ENCODE data around the gene ACP1. TPM values are rescaled to one million over a fixed set of nuclear protein-coding genes. Genes with fewer than 3 reads are reported as not detected.

Gene ACP1
- total RNA-seq, 1 donor from 2014 or later: 124 TPM

DNA sequence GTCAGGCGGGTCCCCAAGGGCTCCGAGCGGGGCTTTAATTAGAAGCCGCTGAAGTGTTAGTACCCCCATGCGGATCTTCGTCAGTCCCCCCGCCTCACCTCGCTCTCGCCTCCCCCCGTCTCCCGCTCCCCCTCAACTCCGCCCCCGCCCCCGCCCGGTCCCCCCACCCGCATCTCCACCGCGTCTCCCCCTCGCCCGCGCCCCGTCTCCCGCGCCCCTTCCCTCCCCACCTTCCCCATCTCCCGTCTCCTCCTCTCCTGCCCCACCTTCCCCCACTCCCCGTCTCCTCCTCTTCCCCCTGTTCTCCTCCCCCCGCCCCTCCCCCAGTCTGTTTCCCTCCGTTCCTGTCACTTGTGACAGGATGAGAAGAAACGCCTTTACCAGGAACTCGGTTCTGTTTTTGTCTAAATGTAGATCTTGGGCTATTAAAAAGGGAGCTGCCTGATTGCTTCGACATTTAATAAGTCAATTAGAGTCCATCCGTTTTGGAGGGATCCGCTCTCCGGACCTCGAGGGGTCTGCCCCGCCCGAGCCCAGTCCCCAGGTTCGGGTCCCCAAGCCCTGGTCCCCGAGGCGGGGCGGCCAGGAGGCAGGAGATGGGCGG lies 24.1 kb downstream of the ACP1 start:
- no peak for DNase-seq (ENCODE audit: extremely low spot score, unreplicated experiment)
- H3K4me1 Mint-ChIP-seq (ENCODE audit: unreplicated experiment): no peaks in the 10 kb centered on the region
- H3K9me3 Mint-ChIP-seq: no peaks in the 10 kb centered on the region
- H3K27ac Mint-ChIP-seq: no peak overlapping the region
- peaks cover 57% of the 10 kb centered on the region for H3K27me3 Mint-ChIP-seq
- TF ChIP-seq, protein P1, sequence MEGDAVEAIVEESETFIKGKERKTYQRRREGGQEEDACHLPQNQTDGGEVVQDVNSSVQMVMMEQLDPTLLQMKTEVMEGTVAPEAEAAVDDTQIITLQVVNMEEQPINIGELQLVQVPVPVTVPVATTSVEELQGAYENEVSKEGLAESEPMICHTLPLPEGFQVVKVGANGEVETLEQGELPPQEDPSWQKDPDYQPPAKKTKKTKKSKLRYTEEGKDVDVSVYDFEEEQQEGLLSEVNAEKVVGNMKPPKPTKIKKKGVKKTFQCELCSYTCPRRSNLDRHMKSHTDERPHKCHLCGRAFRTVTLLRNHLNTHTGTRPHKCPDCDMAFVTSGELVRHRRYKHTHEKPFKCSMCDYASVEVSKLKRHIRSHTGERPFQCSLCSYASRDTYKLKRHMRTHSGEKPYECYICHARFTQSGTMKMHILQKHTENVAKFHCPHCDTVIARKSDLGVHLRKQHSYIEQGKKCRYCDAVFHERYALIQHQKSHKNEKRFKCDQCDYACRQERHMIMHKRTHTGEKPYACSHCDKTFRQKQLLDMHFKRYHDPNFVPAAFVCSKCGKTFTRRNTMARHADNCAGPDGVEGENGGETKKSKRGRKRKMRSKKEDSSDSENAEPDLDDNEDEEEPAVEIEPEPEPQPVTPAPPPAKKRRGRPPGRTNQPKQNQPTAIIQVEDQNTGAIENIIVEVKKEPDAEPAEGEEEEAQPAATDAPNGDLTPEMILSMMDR (conservative IDR thresholded peaks at IDR 0.05): no peak
- H3K36me3 Mint-ChIP-seq: peaks cover 6% of the 10 kb centered on the region
- H3K4me3 Mint-ChIP-seq: peak overlapping the region; percentile 57

DNA sequence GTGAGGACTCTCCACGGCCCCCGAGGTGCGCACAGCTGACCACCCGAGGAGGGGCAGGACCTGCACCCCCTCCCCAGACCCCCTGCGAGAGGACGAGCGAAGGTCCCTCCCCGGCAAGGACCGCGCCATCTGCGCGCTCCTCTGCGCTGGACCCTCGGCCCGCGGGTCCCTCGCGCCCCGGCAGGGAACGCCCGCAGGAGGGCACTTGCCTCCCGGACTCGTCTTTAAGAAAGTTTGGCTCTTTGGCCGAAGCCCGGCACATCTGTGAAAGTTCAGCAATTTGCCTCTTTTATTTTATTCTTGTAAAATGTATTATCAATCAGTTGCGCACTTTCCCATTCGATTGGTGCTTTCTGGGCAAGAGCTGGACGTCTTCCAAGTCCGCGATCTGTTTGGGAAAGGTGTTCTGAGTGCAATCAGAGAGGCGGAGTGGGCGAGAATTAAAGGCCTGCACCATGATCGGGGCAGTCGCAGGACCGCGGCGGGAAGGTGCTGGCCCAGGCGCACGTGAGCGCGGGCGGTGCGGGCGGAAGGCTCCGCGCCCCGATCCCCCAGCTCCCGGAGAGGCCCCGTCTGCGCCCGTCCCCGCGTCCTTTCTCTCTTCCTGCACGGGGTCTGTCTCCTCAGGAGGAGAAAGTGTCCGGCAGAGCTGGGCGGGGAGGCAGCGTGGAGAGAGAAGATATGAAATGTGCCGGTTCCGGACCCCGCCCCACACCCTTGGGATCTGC lies 24.8 kb downstream of the ACP1 start:
- H3K4me1 Mint-ChIP-seq (ENCODE audit: unreplicated experiment): no peaks in the 10 kb centered on the region
- no peak for DNase-seq (ENCODE audit: extremely low spot score, unreplicated experiment)
- no peaks in the 10 kb centered on the region for H3K9me3 Mint-ChIP-seq
- TF ChIP-seq, protein P1 (conservative IDR thresholded peaks at IDR 0.05): no peak
- H3K27ac Mint-ChIP-seq: peak overlapping the region; percentile 81
- H3K27me3 Mint-ChIP-seq: peaks cover 56% of the 10 kb centered on the region
- H3K36me3 Mint-ChIP-seq: peaks cover 6% of the 10 kb centered on the region
- H3K4me3 Mint-ChIP-seq: peak overlapping the region; percentile 92

DNA sequence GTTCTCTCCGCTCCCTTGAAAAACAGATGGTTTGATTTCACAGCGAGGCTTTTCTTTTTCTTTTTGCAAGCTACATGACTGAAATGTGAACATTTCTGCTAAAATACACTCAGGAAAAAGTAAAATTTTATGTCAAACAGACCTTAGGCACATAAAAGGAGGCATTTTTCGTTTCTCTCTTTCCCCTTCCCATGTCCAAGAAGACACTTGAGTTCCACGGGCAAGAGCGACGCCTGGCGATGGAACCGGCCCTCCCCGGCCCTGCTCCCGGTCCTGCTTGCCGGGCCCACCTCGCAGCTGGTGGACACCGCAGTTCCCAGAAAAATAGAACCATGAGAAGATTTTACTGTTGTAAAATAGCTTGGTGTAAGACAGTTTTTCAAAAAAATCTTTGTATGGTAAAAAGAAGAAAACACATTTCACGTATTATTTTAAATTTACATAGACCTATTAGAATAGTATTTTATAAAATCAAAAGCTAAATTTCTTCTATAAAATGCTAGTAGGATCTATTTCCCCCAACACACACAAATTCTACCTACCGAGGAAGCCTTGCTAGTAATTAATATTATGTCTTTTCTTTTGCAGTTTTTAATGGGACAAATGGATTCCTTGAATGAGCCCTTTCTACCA lies 25.5 kb downstream of the ACP1 start:
- peaks cover 6% of the 10 kb centered on the region for H3K36me3 Mint-ChIP-seq
- TF ChIP-seq, protein P1 (conservative IDR thresholded peaks at IDR 0.05): peak; percentile 79
- H3K27ac Mint-ChIP-seq: peak overlapping the region; percentile 81
- H3K9me3 Mint-ChIP-seq: no peaks in the 10 kb centered on the region
- H3K27me3 Mint-ChIP-seq: peaks cover 53% of the 10 kb centered on the region
- DNase-seq (ENCODE audit: extremely low spot score, unreplicated experiment): peak; percentile 80
- peak overlapping the region; percentile 92 for H3K4me3 Mint-ChIP-seq
- no peaks in the 10 kb centered on the region for H3K4me1 Mint-ChIP-seq (ENCODE audit: unreplicated experiment)

DNA sequence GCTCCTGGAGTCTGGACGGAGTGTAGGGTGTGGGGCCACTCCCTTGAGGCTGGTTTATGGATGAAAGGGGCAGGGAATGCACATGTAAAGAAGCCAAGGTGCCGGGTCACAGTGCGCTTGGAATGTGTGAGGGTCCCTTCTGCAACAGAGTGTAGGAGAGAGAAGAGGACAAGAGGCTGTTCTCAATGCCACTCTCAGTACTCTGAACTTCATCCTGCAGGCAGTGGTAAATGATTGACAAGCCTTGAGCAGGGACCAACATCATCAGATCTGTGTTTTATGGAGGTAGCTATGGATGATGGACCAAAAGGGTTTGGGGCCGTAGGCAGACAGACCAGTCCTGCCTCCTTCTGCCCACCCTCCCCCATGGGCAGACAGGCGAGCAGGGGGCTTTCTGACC lies 30.3 kb downstream of the ACP1 start:
- TF ChIP-seq, protein P1 (conservative IDR thresholded peaks at IDR 0.05): no peak
- no peaks in the 10 kb centered on the region for H3K4me1 Mint-ChIP-seq (ENCODE audit: unreplicated experiment)
- H3K27me3 Mint-ChIP-seq: peaks cover 47% of the 10 kb centered on the region
- DNase-seq (ENCODE audit: extremely low spot score, unreplicated experiment): no peak
- H3K4me3 Mint-ChIP-seq: no peak overlapping the region
- H3K9me3 Mint-ChIP-seq: no peaks in the 10 kb centered on the region
- no peaks in the 10 kb centered on the region for H3K36me3 Mint-ChIP-seq
- no peak overlapping the region for H3K27ac Mint-ChIP-seq

DNA sequence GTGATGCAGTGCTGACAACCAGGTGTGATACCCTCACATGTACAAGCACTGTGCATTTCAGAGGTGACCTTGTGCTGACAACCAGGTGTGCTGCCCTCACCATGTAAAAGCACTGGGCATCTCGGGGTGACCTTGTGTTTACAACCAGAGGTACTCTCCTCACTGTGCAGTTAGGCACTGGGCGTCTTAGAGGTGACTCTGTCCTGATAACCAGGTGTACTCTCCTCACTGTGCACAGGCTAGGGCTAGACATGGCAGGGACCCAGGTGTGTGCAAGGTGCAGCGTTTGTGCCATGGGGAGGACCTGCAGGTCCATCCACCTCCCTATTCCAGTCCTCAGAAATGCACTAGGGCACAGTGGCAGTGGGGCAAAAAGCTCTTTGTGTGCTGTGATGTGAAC lies 31.6 kb downstream of the ACP1 start:
- peaks cover 6% of the 10 kb centered on the region for H3K9me3 Mint-ChIP-seq
- no peaks in the 10 kb centered on the region for H3K36me3 Mint-ChIP-seq
- peaks cover 37% of the 10 kb centered on the region for H3K27me3 Mint-ChIP-seq
- no peak overlapping the region for H3K4me3 Mint-ChIP-seq
- no peak overlapping the region for H3K27ac Mint-ChIP-seq
- TF ChIP-seq, protein P1 (conservative IDR thresholded peaks at IDR 0.05): no peak
- no peaks in the 10 kb centered on the region for H3K4me1 Mint-ChIP-seq (ENCODE audit: unreplicated experiment)
- no peak for DNase-seq (ENCODE audit: extremely low spot score, unreplicated experiment)
